Measurements from ENCODE around the gene DTD1.

The DTD1 gene

GRCh38 chr20:18587665-18588573 is at the start of gene DTD1:
Gene DTD1 (plus strand): TSS chr20:18588054. CDS start chr20:18588073, 19 bp downstream.
- Histone ChIP-seq H3K36me3 (ENCODE audit: control insufficient read depth in 2 of 2, insufficient read depth in 1 of 2, low read length in 2 of 2) (no peaks in the 10 kb centered on the region), H3K4me1 (ENCODE audit: control insufficient read depth, insufficient read depth, low read length) (no peaks in the 10 kb centered on the region), H3K27ac (ENCODE audit: extremely low read depth, low read depth, low read length) (peak within 1 kb of the TSS; percentile 32; the same call in 1 of the 2 replicates), H3K9me3 (ENCODE audit: control insufficient read depth, insufficient read depth, low read depth, low read length) (no peaks in the 10 kb centered on the region), H3K4me3 (ENCODE audit: low read depth, low read length) (peak within 1 kb of the TSS; percentile 85)
- ChIA-PET CTCF (interaction anchor here (0.6 to 1.6 kb wide), 7 partner anchors 12 to 1437 kb away, joined by 3 to 5 read pairs (median 3); no protein-coding TSS in a partner anchor), POLR2A (no interaction called here)
- no peak for TF ChIP-seq ZNF629 (tag by site-specific recombination; IDR thresholded peaks at IDR 0.05)
- TF ChIP-seq ZFHX2 (tag by site-specific recombination; conservative IDR thresholded peaks at IDR 0.05), result peak; percentile 98
- TF ChIP-seq SP7 (tag by site-specific recombination; IDR thresholded peaks at IDR 0.05), result peak; percentile 34
- TF ChIP-seq FEZF1 (tag by site-specific recombination; IDR thresholded peaks at IDR 0.05), result no peak
- no peak for TF ChIP-seq ZNF140 (tag by site-specific recombination; IDR thresholded peaks at IDR 0.05)
- TF ChIP-seq ZNF266 (tag by site-specific recombination; IDR thresholded peaks at IDR 0.05; ENCODE audit: low read depth), result no peak
- no peak for TF ChIP-seq YY2 (tag by site-specific recombination; IDR thresholded peaks at IDR 0.05)
- TF ChIP-seq KLF1 (tag by site-specific recombination; IDR thresholded peaks at IDR 0.05), result peak; percentile 94
- TF ChIP-seq ZNF76 (tag by site-specific recombination; IDR thresholded peaks at IDR 0.05; ENCODE audit: borderline replicate concordance, low read depth), result 0 out of 2 replicates have a peak, but pooled peaks have one; percentile 20
- peak; percentile 68 for TF ChIP-seq ZNF596 (tag by site-specific recombination; IDR thresholded peaks at IDR 0.05)
- TF ChIP-seq SALL2 (tag by site-specific recombination; IDR thresholded peaks at IDR 0.05; ENCODE audit: borderline replicate concordance), result no peak
- TF ChIP-seq, protein P1, sequence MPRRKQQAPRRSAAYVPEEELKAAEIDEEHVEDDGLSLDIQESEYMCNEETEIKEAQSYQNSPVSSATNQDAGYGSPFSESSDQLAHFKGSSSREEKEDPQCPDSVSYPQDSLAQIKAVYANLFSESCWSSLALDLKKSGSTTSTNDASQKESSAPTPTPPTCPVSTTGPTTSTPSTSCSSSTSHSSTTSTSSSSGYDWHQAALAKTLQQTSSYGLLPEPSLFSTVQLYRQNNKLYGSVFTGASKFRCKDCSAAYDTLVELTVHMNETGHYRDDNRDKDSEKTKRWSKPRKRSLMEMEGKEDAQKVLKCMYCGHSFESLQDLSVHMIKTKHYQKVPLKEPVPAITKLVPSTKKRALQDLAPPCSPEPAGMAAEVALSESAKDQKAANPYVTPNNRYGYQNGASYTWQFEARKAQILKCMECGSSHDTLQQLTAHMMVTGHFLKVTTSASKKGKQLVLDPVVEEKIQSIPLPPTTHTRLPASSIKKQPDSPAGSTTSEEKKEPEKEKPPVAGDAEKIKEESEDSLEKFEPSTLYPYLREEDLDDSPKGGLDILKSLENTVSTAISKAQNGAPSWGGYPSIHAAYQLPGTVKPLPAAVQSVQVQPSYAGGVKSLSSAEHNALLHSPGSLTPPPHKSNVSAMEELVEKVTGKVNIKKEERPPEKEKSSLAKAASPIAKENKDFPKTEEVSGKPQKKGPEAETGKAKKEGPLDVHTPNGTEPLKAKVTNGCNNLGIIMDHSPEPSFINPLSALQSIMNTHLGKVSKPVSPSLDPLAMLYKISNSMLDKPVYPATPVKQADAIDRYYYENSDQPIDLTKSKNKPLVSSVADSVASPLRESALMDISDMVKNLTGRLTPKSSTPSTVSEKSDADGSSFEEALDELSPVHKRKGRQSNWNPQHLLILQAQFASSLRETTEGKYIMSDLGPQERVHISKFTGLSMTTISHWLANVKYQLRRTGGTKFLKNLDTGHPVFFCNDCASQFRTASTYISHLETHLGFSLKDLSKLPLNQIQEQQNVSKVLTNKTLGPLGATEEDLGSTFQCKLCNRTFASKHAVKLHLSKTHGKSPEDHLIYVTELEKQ (tag by site-specific recombination; IDR thresholded peaks at IDR 0.05; ENCODE audit: borderline replicate concordance), result no peak
- no peak for TF ChIP-seq ZNF654 (tag by site-specific recombination; IDR thresholded peaks at IDR 0.05; ENCODE audit: low read depth)
- no peak for TF ChIP-seq ZNF214 (tag by site-specific recombination; IDR thresholded peaks at IDR 0.05; ENCODE audit: borderline replicate concordance)
- no peak for TF ChIP-seq BCL11B (tag by site-specific recombination; IDR thresholded peaks at IDR 0.05; ENCODE audit: low read depth)
- no peak for TF ChIP-seq ZNF311 (tag by site-specific recombination; IDR thresholded peaks at IDR 0.05; ENCODE audit: borderline replicate concordance)
- TF ChIP-seq ZNF114 (tag by site-specific recombination; IDR thresholded peaks at IDR 0.05), result no peak
- no peak for TF ChIP-seq ZNF19 (tag by site-specific recombination; IDR thresholded peaks at IDR 0.05; ENCODE audit: low read depth)
- TF ChIP-seq ZBTB17 (tag by site-specific recombination; IDR thresholded peaks at IDR 0.05), result peak; percentile 54
- no peak for TF ChIP-seq ZNF837 (tag by site-specific recombination; IDR thresholded peaks at IDR 0.05)
- TF ChIP-seq, protein P2, sequence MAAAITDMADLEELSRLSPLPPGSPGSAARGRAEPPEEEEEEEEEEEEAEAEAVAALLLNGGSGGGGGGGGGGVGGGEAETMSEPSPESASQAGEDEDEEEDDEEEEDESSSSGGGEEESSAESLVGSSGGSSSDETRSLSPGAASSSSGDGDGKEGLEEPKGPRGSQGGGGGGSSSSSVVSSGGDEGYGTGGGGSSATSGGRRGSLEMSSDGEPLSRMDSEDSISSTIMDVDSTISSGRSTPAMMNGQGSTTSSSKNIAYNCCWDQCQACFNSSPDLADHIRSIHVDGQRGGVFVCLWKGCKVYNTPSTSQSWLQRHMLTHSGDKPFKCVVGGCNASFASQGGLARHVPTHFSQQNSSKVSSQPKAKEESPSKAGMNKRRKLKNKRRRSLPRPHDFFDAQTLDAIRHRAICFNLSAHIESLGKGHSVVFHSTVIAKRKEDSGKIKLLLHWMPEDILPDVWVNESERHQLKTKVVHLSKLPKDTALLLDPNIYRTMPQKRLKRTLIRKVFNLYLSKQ (tag by site-specific recombination; IDR thresholded peaks at IDR 0.05; ENCODE audit: borderline replicate concordance), result no peak
- TF ChIP-seq ZNF558 (tag by site-specific recombination; IDR thresholded peaks at IDR 0.05), result no peak
- TF ChIP-seq, protein P3, sequence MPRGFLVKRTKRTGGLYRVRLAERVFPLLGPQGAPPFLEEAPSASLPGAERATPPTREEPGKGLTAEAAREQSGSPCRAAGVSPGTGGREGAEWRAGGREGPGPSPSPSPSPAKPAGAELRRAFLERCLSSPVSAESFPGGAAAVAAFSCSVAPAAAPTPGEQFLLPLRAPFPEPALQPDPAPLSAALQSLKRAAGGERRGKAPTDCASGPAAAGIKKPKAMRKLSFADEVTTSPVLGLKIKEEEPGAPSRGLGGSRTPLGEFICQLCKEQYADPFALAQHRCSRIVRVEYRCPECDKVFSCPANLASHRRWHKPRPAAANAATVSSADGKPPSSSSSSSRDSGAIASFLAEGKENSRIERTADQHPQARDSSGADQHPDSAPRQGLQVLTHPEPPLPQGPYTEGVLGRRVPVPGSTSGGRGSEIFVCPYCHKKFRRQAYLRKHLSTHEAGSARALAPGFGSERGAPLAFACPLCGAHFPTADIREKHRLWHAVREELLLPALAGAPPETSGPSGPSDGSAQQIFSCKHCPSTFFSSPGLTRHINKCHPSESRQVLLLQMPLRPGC (tag by site-specific recombination; IDR thresholded peaks at IDR 0.05), result 0 out of 2 replicates have a peak, but pooled peaks have one; percentile 13
- no peak for TF ChIP-seq ZNF529 (tag by site-specific recombination; IDR thresholded peaks at IDR 0.05; ENCODE audit: insufficient replicate concordance)
- peak; percentile 18; the same call in 1 of the 2 replicates for TF ChIP-seq ZXDB (tag by site-specific recombination; IDR thresholded peaks at IDR 0.05)
- no peak for TF ChIP-seq ZNF621 (tag by site-specific recombination; IDR thresholded peaks at IDR 0.05)
- no peak for TF ChIP-seq GLI2 (tag by site-specific recombination; IDR thresholded peaks at IDR 0.05; ENCODE audit: borderline replicate concordance, low read depth)
- TF ChIP-seq ZNF610 (tag by site-specific recombination; IDR thresholded peaks at IDR 0.05; ENCODE audit: borderline replicate concordance), result no peak
- TF ChIP-seq ZBTB26 (tag by site-specific recombination; optimal IDR thresholded peaks at IDR 0.05), result peak; percentile 77
- TF ChIP-seq ZNF623 (tag by site-specific recombination; IDR thresholded peaks at IDR 0.05), result no peak

Data from HEK293 (cell line).